Gastrocnemius medialis (tissue), 4 donors: ENCODE measurements around the gene SRGAP1.

Experiments
- CTCF ChIP-seq, 5 experiments: fragments of 450-650 bp in 3 of 5; fragments of 200-600 bp in 2 of 5; sonication (generic) in 2 of 5; IDR thresholded peaks in 4 of 5; conservative IDR thresholded peaks in 1 of 5; 1 replicate in 4 of 5; 2 replicates in 1 of 5; pipeline ENCODE4 v1.5.1; 2016 to 2019; ENCODE audit warnings: antibody characterized with exemption in 5 of 5, mild to moderate bottlenecking in 3 of 5, moderate library complexity in 3 of 5
- POLR2A ChIP-seq, 2 donors: fragments of 450-650 bp; IDR thresholded peaks; one replicate each; pipeline ENCODE4 v1.6.1; 2017; ENCODE audit warnings: antibody characterized with exemption in 2 of 2, mild to moderate bottlenecking in 2 of 2, moderate library complexity in 2 of 2

GRCh38 chr12:63808631-63809030 lies 35.9 kb upstream of the SRGAP1 start:
- TF ChIP-seq CTCF (IDR thresholded peaks at IDR 0.05 in 4 of 5, conservative IDR thresholded peaks at IDR 0.05 in 1 of 5) (no peak), POLR2A (IDR thresholded peaks at IDR 0.05) (no peak)
